HG03439 (cell line): Measurements from ENCODE around the gene HCN1.
"Not testable (repeated sequence)": the region's sequence is repeated elsewhere in the genome, so short reads cannot be mapped to it uniquely, and the experiment has no call there.

Source experiments
- ATAC-seq: cut with Tn5 transposase; IDR thresholded peaks from one replicate; pipeline ENCODE4 v1.9.1; 2021; ENCODE audit warnings: mild to moderate bottlenecking, moderate library complexity; ENCODE audit not compliant: unreplicated experiment

The HCN1 gene

GRCh38 chr5:45622365-45622764 is 73.8 kb downstream of the HCN1 start:
- no peak for ATAC-seq

DNA sequence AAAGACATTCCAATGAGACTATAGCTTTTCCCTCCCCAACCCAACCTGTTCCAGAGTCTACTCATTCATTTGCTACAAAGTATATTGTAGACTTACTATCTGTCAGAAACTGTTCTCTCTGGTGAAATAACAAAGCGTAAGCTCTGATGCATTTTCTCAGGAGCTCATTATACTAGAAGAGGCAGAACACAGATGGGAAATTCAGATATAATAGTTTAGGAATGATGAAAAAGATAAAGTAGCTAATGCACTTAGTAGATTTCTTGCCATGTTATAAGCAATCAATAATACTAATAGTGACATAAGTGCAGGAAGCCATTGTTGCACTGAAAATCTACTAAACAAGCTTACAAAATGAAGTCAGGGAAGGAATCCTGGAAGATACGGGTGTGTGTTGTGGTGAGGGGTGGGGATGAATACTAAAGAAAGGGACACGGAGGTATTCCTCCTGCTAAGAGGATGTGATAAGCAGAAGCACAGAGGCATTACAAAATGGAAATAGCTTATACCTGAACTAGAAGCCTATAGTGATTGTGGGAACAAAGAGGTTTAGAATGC is 78.2 kb downstream of the HCN1 start:
- no peak for ATAC-seq

DNA sequence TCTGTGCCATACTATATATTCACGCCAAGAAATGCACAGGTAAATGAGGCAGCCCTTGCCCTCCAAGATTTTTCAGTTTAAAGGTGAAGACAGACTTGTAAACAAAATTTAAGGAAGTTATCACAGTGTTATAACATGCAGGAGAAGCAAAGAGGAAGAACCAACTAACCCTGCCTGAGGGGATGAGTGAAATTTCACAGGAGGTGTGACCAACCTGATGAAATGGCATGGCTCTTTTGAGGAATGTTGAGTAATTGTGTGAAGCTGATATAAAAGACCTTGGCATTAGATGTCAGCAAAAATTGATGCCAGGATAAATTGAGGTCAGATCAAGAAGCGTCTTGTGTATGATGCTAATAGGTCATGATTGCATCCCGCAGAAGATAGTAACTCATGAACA is 86.5 kb downstream of the HCN1 start:
- ATAC-seq = no peak

- ATAC-seq = no peak
Measured at GRCh38 chr5:45604092-45604491, 92.1 kb downstream of the HCN1 start.

DNA sequence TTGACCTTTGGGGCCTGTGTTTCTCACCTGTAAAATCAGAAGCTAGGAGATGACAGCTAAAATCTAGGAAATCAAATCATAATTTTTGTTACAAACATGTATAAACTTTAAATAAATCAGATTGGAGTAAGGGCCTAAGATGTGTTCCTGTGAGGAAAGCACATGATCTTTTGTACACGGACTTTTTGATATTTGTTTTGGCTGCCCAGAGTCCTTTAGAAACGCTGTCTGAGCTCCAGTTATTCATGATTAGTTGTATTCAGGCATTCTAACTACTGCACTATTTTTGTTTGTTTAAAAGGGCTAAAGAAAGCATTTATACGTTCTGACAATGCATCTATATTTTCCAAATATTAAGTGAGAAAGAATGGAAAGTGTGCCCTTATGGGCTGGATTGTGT is 94.8 kb downstream of the HCN1 start:
- no peak for ATAC-seq

DNA sequence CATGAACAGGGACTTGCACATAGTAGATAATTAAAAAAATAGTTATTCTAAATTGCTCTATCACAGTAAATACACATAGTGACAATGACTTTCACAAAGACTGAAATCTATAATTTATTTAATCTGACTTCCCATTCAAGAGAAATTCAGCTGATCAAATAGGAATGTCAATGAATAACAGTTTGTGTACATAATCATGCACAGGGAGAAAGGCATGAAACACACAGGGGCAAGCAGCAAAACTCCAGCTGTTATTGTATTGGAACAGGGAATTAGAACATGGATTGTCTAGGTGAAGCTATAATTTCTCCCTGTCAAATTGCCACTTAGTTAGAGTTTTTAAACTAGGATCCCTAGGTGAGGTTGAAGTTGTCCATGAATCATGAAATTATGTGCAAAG is 99.9 kb downstream of the HCN1 start:
- ATAC-seq = no peak

DNA sequence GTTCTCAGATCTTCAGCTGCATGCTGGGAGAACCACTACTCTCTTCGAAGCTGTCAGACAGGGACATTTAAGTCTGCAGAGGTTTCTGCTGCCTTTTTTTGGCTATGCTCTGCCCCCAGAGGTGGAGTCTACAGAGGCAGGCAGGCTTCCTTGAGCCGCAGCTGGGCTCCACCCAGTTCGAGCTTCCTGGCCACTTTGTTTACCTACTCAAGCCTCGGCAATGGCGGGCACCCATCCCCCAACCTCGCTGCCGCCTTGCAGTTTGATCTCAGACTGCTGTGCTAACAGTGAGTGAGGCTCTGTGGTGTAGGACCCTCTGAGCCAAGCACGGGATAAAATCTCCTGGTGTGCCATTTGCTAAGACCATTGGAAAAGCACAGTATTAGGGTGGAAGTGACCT is 110.2 kb downstream of the HCN1 start:
- not testable (repeated sequence) for ATAC-seq

GRCh38 chr5:45578270-45578669 is 117.9 kb downstream of the HCN1 start:
- ATAC-seq = no peak

GRCh38 chr5:45568813-45569212 is 127.4 kb downstream of the HCN1 start:
- ATAC-seq = no peak

GRCh38 chr5:45542421-45542820 is 153.8 kb downstream of the HCN1 start:
- ATAC-seq = no peak

DNA sequence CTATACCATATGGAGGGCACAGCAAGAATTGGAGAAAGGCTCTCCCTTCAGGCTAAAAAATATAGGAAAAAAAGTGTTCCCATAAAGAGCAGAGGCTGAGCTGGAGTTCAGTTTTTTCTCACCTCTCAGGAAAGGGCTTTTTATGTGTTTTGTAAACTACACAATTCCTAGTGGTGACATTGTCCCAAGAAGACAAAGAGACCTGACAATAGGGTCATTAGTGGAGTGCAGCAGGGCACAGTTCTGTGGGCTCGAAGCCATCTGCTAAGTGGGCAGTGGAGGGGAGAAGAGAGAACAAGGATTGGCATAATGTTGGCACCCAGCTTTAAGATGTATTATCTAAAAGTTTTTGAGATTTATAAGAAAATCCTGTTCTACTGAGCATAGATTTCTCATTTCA is 162.5 kb downstream of the HCN1 start:
- no peak for ATAC-seq

DNA sequence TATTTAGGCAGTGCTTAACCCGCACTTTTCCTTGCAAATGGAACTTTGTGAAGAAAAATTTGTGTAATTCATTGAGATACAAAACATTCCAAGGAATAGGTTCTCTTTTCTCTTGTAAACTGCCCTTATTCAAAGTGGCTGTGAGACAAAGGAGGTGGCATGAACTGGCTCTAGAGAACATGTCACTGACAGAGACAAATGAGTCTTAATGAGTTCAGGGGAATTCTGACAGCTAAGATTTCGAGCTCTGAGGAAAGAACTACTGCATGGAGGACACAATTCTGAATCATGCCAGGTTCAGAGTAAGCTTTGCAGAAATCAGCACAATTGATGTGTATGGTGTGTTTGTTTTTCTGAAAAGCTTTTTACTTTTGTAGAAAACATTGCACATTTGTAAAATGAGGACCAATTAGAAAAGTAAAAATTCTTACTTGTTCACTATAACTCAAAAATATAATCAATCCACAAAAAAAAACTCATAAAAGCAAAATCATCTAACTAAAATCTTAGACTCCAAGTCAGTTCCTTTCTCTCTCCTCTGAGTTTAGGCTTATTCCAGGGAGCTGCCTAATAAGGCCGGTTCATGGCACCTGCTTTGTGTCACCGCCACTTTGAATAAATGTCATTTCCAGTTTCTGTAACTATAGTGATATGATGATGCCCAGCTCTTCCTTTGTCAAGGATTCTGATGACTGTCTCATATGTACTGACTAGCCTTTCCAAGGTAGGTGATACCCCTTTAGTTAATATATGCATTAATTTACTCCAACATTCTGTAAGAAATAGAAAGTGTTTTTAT is 163.2 kb downstream of the HCN1 start:
- ATAC-seq = no peak

GRCh38 chr5:45521067-45521466 is 175.1 kb downstream of the HCN1 start:
- ATAC-seq = no peak

DNA sequence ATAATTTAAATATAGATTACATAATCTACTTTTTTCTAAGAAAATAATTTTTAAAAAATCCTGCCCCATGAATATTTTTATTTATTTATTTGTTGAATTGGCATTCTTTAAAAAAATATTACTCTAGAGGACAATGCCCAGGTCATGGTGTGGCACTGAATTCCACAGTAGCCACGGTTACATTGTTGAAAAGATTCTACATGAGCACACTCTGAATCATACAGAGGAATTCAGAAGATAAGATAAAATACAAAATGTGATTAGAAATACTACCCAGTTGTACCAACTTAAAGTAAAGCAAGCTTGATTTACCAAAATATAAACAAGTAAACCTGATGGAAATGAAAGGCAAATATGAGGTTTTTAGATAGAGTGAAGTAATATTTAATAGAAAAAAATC is 183.7 kb downstream of the HCN1 start:
- ATAC-seq = no peak

- no peak for ATAC-seq
Measured at GRCh38 chr5:45509371-45509770, 186.8 kb downstream of the HCN1 start.

- ATAC-seq = no peak
Measured at GRCh38 chr5:45508135-45508534, 188.0 kb downstream of the HCN1 start.

GRCh38 chr5:45507178-45507577 is 189.0 kb downstream of the HCN1 start:
- ATAC-seq = no peak

GRCh38 chr5:45499006-45499405 is 197.2 kb downstream of the HCN1 start:
- ATAC-seq = not testable (repeated sequence)

- no peak for ATAC-seq
Measured at GRCh38 chr5:45491368-45491767, 204.8 kb downstream of the HCN1 start.

- ATAC-seq = no peak
Measured at GRCh38 chr5:45484781-45485180, 211.4 kb downstream of the HCN1 start.

DNA sequence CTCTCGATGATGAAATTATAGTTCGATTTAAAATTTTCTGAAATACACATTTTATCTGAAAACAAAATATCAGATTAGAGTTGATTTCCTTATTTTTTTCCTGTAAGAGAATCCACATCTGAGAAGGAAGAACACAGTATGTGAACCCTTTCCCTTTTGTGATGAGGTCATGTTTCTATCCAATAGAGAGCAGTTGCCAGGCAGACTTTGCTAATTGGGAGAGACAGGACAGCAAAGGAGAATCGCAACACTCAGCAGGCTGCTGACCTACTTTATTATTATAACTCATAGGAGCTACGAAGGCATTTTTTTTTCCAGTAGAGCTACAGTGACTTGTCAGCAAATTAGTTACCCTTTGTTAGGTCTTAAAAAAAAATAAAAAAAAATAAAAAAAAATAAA is 242.1 kb downstream of the HCN1 start:
- ATAC-seq = no peak

DNA sequence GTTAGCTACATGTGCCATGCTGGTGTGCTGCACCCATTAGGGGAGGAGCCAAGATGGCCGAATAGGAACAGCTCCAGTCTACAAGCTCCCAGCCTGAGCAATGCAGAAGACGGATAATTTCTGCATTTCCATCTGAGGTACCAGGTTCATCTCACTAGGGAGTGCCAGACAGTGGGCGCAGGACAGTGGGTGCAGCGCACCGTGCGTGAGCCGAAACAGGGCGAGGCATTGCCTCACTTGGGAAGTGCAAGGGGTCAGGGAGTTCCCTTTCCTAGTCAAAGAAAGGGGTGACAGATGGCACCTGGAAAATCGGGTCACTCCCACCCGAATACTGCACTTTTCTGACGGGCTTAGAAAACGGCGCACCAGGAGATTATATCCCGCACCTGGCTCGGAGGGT is 251.3 kb downstream of the HCN1 start:
- ATAC-seq = not testable (repeated sequence)

DNA sequence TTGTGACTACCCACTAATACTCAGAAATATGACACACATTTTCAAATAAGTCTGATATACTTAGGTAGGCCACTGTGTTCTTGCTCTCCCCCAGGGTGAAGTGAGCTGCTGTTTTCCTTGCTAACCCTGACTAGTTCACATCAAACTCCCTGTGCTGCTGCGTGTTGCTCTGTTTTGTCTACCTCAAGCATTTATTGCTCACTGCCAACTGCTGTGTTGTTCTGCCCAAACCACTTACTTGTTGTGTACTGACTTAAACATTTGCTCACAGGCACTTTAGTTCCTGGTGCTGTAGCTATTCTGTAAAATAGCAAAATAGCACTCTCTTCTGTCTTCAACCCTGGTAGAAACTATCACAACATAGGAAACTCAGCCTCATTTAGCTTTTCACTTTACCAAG is 255.7 kb downstream of the HCN1 start:
- ATAC-seq = no peak
